Measurements from ENCODE around the gene OPCML. TPM values are rescaled to one million over a fixed set of nuclear protein-coding genes. Genes with fewer than 3 reads are reported as not detected.

The OPCML gene
- polyA plus RNA-seq, 3 donors, result not detected

- Histone ChIP-seq H3K9me3 (replicated peaks in 1 of 2; ENCODE audit: control insufficient read depth in 1 of 2, insufficient read depth in 1 of 2, low read length in 2 of 2) (no peaks in the 10 kb centered on the region), H3K36me3 (replicated peaks in 1 of 2; ENCODE audit: control insufficient read depth in 1 of 2, insufficient read depth in 2 of 2, low read length in 2 of 2) (no peaks in the 10 kb centered on the region), H3K4me2 (replicated peaks; ENCODE audit: extremely low read depth, low read length, poor library complexity, severe bottlenecking) (peak overlapping the region; percentile 59), H2AFZ (ENCODE audit: insufficient read depth, low read depth, low read length, poor library complexity, severe bottlenecking) (peak overlapping the region; percentile 71), H3K4me3 (replicated peaks in 1 of 3; ENCODE audit: low read depth in 2 of 3, low read length in 3 of 3) (peak overlapping the region in 2 of 3 experiments; percentile 13 to 57), H3K27me3 (ENCODE audit: control insufficient read depth in 2 of 2, insufficient read depth in 2 of 2, low read length in 2 of 2) (peaks cover 0 to 10% of the 10 kb centered on the region in 2 donors), H3K4me1 (ENCODE audit: control insufficient read depth in 1 of 2, insufficient read depth in 2 of 2, low read length in 2 of 2) (peaks cover 54 to 57% of the 10 kb centered on the region in 2 donors), H3K27ac (ENCODE audit: low read depth in 1 of 2, low read length in 2 of 2) (peak overlapping the region; percentile 16 to 70), H3K79me2 (ENCODE audit: insufficient read depth, low read length) (peaks cover 3% of the 10 kb centered on the region), H3K9ac (ENCODE audit: insufficient read depth, low read length, poor library complexity, severe bottlenecking) (peak overlapping the region; percentile 42), H4K20me1 (ENCODE audit: insufficient read depth, low read length) (no peaks in the 10 kb centered on the region)
- peak overlapping the region in 6 of 7 donors; percentile 30 to 85 (median 50) for H3K27ac Mint-ChIP-seq
- WGBS (ENCODE audit: insufficient coverage), result 57% methylated on average over 7 of the region's 13 CpGs
- intact Hi-C loops (cut with micrococcal nuclease), result no loop called here
- DNase-seq, result peak in 1 of 3 donors; percentile 4
- peaks cover 0 to 7% (median 0%) of the 10 kb centered on the region in 7 donors for H3K9me3 Mint-ChIP-seq
- H3K4me3 Mint-ChIP-seq, result peak overlapping the region in 1 of 2 donors; percentile 82
- peaks cover 57% of the 10 kb centered on the region for H3K4me1 Mint-ChIP-seq
- H3K36me3 Mint-ChIP-seq, result peaks cover 0 to 1% of the 10 kb centered on the region in 2 donors
- peaks cover 1 to 24% (median 15%) of the 10 kb centered on the region in 3 donors for H3K27me3 Mint-ChIP-seq (ENCODE audit: low read depth in 3 of 3)
- TF ChIP-seq, protein P1, sequence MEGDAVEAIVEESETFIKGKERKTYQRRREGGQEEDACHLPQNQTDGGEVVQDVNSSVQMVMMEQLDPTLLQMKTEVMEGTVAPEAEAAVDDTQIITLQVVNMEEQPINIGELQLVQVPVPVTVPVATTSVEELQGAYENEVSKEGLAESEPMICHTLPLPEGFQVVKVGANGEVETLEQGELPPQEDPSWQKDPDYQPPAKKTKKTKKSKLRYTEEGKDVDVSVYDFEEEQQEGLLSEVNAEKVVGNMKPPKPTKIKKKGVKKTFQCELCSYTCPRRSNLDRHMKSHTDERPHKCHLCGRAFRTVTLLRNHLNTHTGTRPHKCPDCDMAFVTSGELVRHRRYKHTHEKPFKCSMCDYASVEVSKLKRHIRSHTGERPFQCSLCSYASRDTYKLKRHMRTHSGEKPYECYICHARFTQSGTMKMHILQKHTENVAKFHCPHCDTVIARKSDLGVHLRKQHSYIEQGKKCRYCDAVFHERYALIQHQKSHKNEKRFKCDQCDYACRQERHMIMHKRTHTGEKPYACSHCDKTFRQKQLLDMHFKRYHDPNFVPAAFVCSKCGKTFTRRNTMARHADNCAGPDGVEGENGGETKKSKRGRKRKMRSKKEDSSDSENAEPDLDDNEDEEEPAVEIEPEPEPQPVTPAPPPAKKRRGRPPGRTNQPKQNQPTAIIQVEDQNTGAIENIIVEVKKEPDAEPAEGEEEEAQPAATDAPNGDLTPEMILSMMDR (IDR thresholded peaks at IDR 0.05), result no peak
Measured at GRCh38 chr11:133222425-133223330, 309.6 kb downstream of the OPCML start.

- H3K79me2 ChIP-seq (ENCODE audit: insufficient read depth, low read length), result peaks cover 3% of the 10 kb centered on the region
- 79% methylated on average over 2 of the region's 4 CpGs for WGBS (ENCODE audit: insufficient coverage)
- no peaks in the 10 kb centered on the region for H3K9me3 ChIP-seq (replicated peaks in 1 of 2; ENCODE audit: control insufficient read depth in 1 of 2, insufficient read depth in 1 of 2, low read length in 2 of 2)
- DNase-seq, result no peak
- no peak overlapping the region for H3K4me3 ChIP-seq (replicated peaks in 1 of 3; ENCODE audit: low read depth in 2 of 3, low read length in 3 of 3)
- no peak overlapping the region for H3K4me2 ChIP-seq (replicated peaks; ENCODE audit: extremely low read depth, low read length, poor library complexity, severe bottlenecking)
- no peaks in the 10 kb centered on the region for H3K36me3 ChIP-seq (replicated peaks in 1 of 2; ENCODE audit: control insufficient read depth in 1 of 2, insufficient read depth in 2 of 2, low read length in 2 of 2)
- peaks cover 50 to 51% of the 10 kb centered on the region in 2 donors for H3K4me1 ChIP-seq (ENCODE audit: control insufficient read depth in 1 of 2, insufficient read depth in 2 of 2, low read length in 2 of 2)
- no peak overlapping the region for H2AFZ ChIP-seq (ENCODE audit: insufficient read depth, low read depth, low read length, poor library complexity, severe bottlenecking)
- TF ChIP-seq, protein P1 (IDR thresholded peaks at IDR 0.05), result no peak
- Mint-ChIP-seq H3K9me3 (peaks cover 0 to 1% (median 0%) of the 10 kb centered on the region in 7 donors), H3K4me1 (peaks cover 50% of the 10 kb centered on the region), H3K4me3 (no peak overlapping the region), H3K27ac (no peak overlapping the region), H3K27me3 (ENCODE audit: low read depth in 3 of 3) (peaks cover 1 to 23% (median 7%) of the 10 kb centered on the region in 3 donors), H3K36me3 (peaks cover 0 to 1% of the 10 kb centered on the region in 2 donors)
- H3K27me3 ChIP-seq (ENCODE audit: control insufficient read depth in 2 of 2, insufficient read depth in 2 of 2, low read length in 2 of 2), result peaks cover 0 to 2% of the 10 kb centered on the region in 2 donors
- intact Hi-C loops (cut with micrococcal nuclease), result no loop called here
- H3K27ac ChIP-seq (ENCODE audit: low read depth in 1 of 2, low read length in 2 of 2), result no peak overlapping the region
- no peaks in the 10 kb centered on the region for H4K20me1 ChIP-seq (ENCODE audit: insufficient read depth, low read length)
- H3K9ac ChIP-seq (ENCODE audit: insufficient read depth, low read length, poor library complexity, severe bottlenecking), result no peak overlapping the region
Measured at GRCh38 chr11:133219543-133219942, 312.8 kb downstream of the OPCML start.
